ENCODE measurements around the gene SLC44A4. TPM values are rescaled to one million over a fixed set of nuclear protein-coding genes. Genes with fewer than 3 reads are reported as not detected.
"Not testable (repeated sequence)": the region's sequence is repeated elsewhere in the genome, so short reads cannot be mapped to it uniquely, and the experiment has no call there.

Gene SLC44A4
- total and polyA plus RNA-seq, 12 donors, result 0.03 to 0.24 (median 0.14) TPM; not detected in 9

DNA sequence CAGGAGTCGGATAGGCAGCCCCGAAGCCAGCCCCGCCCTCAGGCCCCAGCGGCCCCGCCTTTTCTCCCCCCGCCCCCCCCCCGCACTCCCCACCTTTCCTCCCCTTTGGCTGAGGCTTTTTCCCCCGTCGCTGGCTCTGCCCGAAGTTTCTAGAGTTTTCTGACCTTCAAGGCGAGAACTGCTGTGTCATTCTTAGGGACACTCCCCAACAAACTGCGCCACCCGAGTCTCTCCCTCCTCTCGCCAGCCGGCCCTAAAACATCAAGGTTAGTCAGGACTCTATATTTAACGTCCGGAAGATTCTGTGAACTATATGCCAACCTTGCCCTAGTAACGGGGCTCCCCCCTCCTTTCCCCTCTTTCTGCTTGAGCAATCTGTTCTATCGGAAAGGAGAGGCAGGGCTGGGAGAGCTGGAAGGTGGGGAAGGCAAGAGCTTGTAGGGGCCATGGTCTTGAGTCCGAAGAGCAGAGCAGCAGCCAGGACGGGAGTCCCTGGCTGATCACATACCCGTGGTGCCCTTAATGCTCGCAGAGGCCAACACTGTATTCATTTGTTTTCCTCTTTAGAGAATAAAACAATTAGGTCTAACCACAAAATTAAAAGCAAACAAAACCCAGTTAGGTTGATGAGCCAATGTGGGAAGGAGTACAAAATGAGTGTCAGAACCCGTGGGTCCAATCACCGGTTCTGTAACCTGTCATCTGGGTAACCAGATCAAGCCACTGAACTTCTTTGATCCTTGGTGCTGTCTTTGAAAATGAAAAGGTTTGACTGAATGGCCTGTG lies 56.6 kb downstream of the SLC44A4 start:
- no peak for TF ChIP-seq CTCF (IDR thresholded peaks at IDR 0.05)
- Histone ChIP-seq H3K4me1 (peaks cover 16 to 80% (median 62%) of the 10 kb centered on the region in 9 donors), H3K36me3 (no peaks in the 10 kb centered on the region), H3K9me3 (no peaks in the 10 kb centered on the region), H3K27ac (peak overlapping the region; percentile 93 to 99 (median 98)), H3K27me3 (no peaks in the 10 kb centered on the region), H3K4me3 (peak overlapping the region; percentile 36 to 73 (median 56))
- intact Hi-C loops (cut with DNase I), result loop anchor here in 1 of 10 donors (10.0 kb wide), 1 partner anchor 277 kb away; the partner anchor contains the start of genes ATP6V1G2, DDX39B and NFKBIL1
- peak; percentile 57 to 78 (median 72) for ATAC-seq
- peak; percentile 78 to 88 for DNase-seq
- 1 to 2% methylated on average over 24 of the region's 25 CpGs for WGBS, 2 donors

GRCh38 chr6:31821301-31822035 lies 57.3 kb downstream of the SLC44A4 start:
- H3K27ac ChIP-seq, result peak overlapping the region; percentile 93 to 99 (median 98)
- DNase-seq (peak; percentile 57 to 83), ATAC-seq (peak; percentile 56 to 74 (median 68))
- H3K36me3 ChIP-seq, result no peaks in the 10 kb centered on the region
- intact Hi-C loops (cut with DNase I), result loop anchor here in 1 of 10 donors (10.0 kb wide), 1 partner anchor 277 kb away; the partner anchor contains the start of genes ATP6V1G2, DDX39B and NFKBIL1
- peaks cover 13 to 77% (median 60%) of the 10 kb centered on the region in 9 donors for H3K4me1 ChIP-seq
- WGBS, 2 donors, result 4% methylated on average over 39 of the region's 39 CpGs
- no peaks in the 10 kb centered on the region for H3K27me3 ChIP-seq
- H3K4me3 ChIP-seq, result peak overlapping the region; percentile 36 to 73 (median 56)
- TF ChIP-seq CTCF (IDR thresholded peaks at IDR 0.05), result no peak
- no peaks in the 10 kb centered on the region for H3K9me3 ChIP-seq

DNA sequence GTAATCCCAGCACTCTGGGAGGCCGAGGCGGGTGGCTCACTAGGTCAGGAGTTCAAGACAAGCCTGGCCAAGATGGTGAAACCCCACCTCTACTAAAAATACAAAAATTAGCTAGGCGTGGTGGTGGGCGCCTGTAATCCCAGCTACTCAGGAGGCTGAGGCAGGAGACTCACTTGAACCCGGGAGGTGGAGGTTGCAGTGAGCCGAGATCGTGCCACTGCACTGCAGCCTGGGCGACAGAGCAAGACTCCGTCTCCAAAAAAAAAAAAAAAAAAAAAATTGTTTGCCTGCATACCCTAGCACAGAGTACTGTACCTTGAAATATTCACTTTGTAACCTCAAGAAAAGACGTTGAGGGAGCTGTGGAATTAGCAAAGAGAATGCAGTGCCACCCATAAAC lies 58.4 kb downstream of the SLC44A4 start:
- H3K36me3 ChIP-seq, DNase-seq, H3K9me3 ChIP-seq, ATAC-seq, H3K27me3 ChIP-seq: not testable (repeated sequence)
- 88 to 91% methylated on average over 10 of the region's 10 CpGs for WGBS, 2 donors
- intact Hi-C loops (cut with DNase I), result loop anchor here in 1 of 10 donors (10.0 kb wide), 1 partner anchor 276 kb away; the partner anchor contains the start of genes ATP6V1G2, DDX39B and NFKBIL1
- H3K4me1 ChIP-seq, result peaks cover 10 to 66% (median 50%) of the 10 kb centered on the region in 9 donors
- peak overlapping the region in 2 of 10 donors; percentile 66 for H3K4me3 ChIP-seq
- peak overlapping the region in 9 of 10 donors; percentile 73 to 99 (median 99) for H3K27ac ChIP-seq

GRCh38 chr6:31819871-31820299 lies 58.9 kb downstream of the SLC44A4 start:
- Histone ChIP-seq H3K4me3 (peak overlapping the region in 5 of 10 donors; percentile 46 to 75 (median 65)), H3K27ac (peak overlapping the region; percentile 72 to 99 (median 98)), H3K27me3 (no peaks in the 10 kb centered on the region), H3K36me3 (no peaks in the 10 kb centered on the region), H3K9me3 (no peaks in the 10 kb centered on the region), H3K4me1 (peaks cover 10 to 63% (median 50%) of the 10 kb centered on the region in 9 donors)
- intact Hi-C loops (cut with DNase I), result loop anchor here in 1 of 10 donors (10.0 kb wide), 1 partner anchor 275 kb away; the partner anchor contains the start of genes ATP6V1G2, DDX39B and NFKBIL1
- ATAC-seq (no peak), DNase-seq (no peak)
- TF ChIP-seq CTCF (IDR thresholded peaks at IDR 0.05), result no peak

GRCh38 chr6:31817929-31818511 lies 60.8 kb downstream of the SLC44A4 start:
- Histone ChIP-seq H3K27ac (peak overlapping the region; percentile 72 to 99 (median 98)), H3K4me1 (peaks cover 14 to 62% (median 49%) of the 10 kb centered on the region in 9 donors), H3K4me3 (peak overlapping the region; percentile 41 to 75 (median 64))
- DNase-seq; H3K9me3 ChIP-seq; H3K36me3 ChIP-seq; ATAC-seq; H3K27me3 ChIP-seq; intact Hi-C loops (cut with DNase I): not testable (repeated sequence)
- WGBS, 2 donors, result 44 to 48% methylated on average over 8 of the region's 8 CpGs

Measured in heart right ventricle (tissue), 16 donors.